Nephron progenitor cell (in vitro differentiated cells): ENCODE data around the gene XYLB.

ENCODE experiments used
- DNase-seq: peaks from one replicate; pipeline ENCODE4 v3.0.0; 2021
- H3K27ac Mint-ChIP-seq: 2 replicates; pipeline ENCODE4 v1.8.0; 2021; ENCODE audit warnings: mild to moderate bottlenecking, moderate library complexity, mixed read lengths
- H3K27me3 Mint-ChIP-seq: 2 replicates; pipeline ENCODE4 v1.8.0; 2021; ENCODE audit warnings: mild to moderate bottlenecking, low read depth, mixed read lengths; ENCODE audit not compliant: poor library complexity
- H3K36me3 Mint-ChIP-seq: 2 replicates; pipeline ENCODE4 v1.8.0; 2021; ENCODE audit warnings: low read depth, mixed read lengths
- H3K4me1 Mint-ChIP-seq: 2 replicates; pipeline ENCODE4 v1.8.0; 2021; ENCODE audit warnings: mixed read lengths
- H3K4me3 Mint-ChIP-seq: 2 replicates; pipeline ENCODE4 v1.8.0; 2021; ENCODE audit warnings: mild to moderate bottlenecking, moderate library complexity, mixed read lengths
- H3K9me3 Mint-ChIP-seq: 2 replicates; pipeline ENCODE4 v1.8.0; 2021; ENCODE audit warnings: mild to moderate bottlenecking, moderate library complexity, mixed read lengths
- CTCF ChIP-seq: fragments of 200-600 bp; sonication (generic); IDR thresholded peaks from 2 replicates; pipeline ENCODE4 v1.5.0; 2021; ENCODE audit warnings: antibody characterized with exemption

XYLB gene

GRCh38 chr3:38308456-38308855 lies 38.1 kb upstream of the XYLB start:
- no peaks in the 10 kb centered on the region for H3K36me3 Mint-ChIP-seq
- no peak for DNase-seq
- no peak for TF ChIP-seq CTCF
- peaks cover 20% of the 10 kb centered on the region for H3K4me1 Mint-ChIP-seq
- H3K27ac Mint-ChIP-seq = no peak overlapping the region
- H3K4me3 Mint-ChIP-seq = no peak overlapping the region
- H3K9me3 Mint-ChIP-seq = peaks cover 9% of the 10 kb centered on the region
- peaks cover 24% of the 10 kb centered on the region for H3K27me3 Mint-ChIP-seq

- Mint-ChIP-seq H3K36me3 (no peaks in the 10 kb centered on the region), H3K4me1 (peaks cover 16% of the 10 kb centered on the region), H3K4me3 (no peak overlapping the region), H3K27me3 (peaks cover 28% of the 10 kb centered on the region), H3K27ac (no peak overlapping the region), H3K9me3 (no peaks in the 10 kb centered on the region)
- DNase-seq = no peak
- no peak for TF ChIP-seq CTCF
Measured at GRCh38 chr3:38311476-38311875, 35.1 kb upstream of the XYLB start.

GRCh38 chr3:38311941-38312340 lies 34.6 kb upstream of the XYLB start:
- Mint-ChIP-seq H3K9me3 (no peaks in the 10 kb centered on the region), H3K4me1 (peaks cover 16% of the 10 kb centered on the region), H3K27me3 (peaks cover 28% of the 10 kb centered on the region), H3K27ac (no peak overlapping the region), H3K36me3 (no peaks in the 10 kb centered on the region), H3K4me3 (no peak overlapping the region)
- TF ChIP-seq CTCF = no peak
- no peak for DNase-seq

GRCh38 chr3:38312356-38312755 lies 34.2 kb upstream of the XYLB start:
- no peaks in the 10 kb centered on the region for H3K9me3 Mint-ChIP-seq
- H3K27ac Mint-ChIP-seq = no peak overlapping the region
- no peak overlapping the region for H3K4me3 Mint-ChIP-seq

GRCh38 chr3:38313263-38313662 lies 33.3 kb upstream of the XYLB start:
- Mint-ChIP-seq H3K36me3 (no peaks in the 10 kb centered on the region), H3K9me3 (no peaks in the 10 kb centered on the region), H3K27ac (no peak overlapping the region), H3K4me1 (peaks cover 16% of the 10 kb centered on the region), H3K4me3 (no peak overlapping the region), H3K27me3 (peaks cover 28% of the 10 kb centered on the region)
- no peak for TF ChIP-seq CTCF
- DNase-seq = no peak

More at GRCh38 chr3:38312356-38312755, 34.2 kb upstream of the XYLB start:
- Mint-ChIP-seq H3K27me3 (peaks cover 28% of the 10 kb centered on the region), H3K36me3 (no peaks in the 10 kb centered on the region), H3K4me1 (peaks cover 16% of the 10 kb centered on the region)
- TF ChIP-seq CTCF = no peak
- DNase-seq = no peak

GRCh38 chr3:38313695-38314094 lies 32.9 kb upstream of the XYLB start:
- H3K4me3 Mint-ChIP-seq = no peak overlapping the region
- H3K36me3 Mint-ChIP-seq = no peaks in the 10 kb centered on the region
- no peak overlapping the region for H3K27ac Mint-ChIP-seq
- H3K9me3 Mint-ChIP-seq = no peaks in the 10 kb centered on the region
- peaks cover 16% of the 10 kb centered on the region for H3K4me1 Mint-ChIP-seq
- no peak for DNase-seq
- H3K27me3 Mint-ChIP-seq = peaks cover 27% of the 10 kb centered on the region
- TF ChIP-seq CTCF = no peak
